HG03108 (cell line): Measurements from ENCODE around the gene FYB2.

Source experiments
- ATAC-seq: cut with Tn5 transposase; IDR thresholded peaks from one replicate; pipeline ENCODE4 v1.9.1; 2021; ENCODE audit warnings: moderate library complexity; ENCODE audit not compliant: unreplicated experiment

The FYB2 gene

DNA sequence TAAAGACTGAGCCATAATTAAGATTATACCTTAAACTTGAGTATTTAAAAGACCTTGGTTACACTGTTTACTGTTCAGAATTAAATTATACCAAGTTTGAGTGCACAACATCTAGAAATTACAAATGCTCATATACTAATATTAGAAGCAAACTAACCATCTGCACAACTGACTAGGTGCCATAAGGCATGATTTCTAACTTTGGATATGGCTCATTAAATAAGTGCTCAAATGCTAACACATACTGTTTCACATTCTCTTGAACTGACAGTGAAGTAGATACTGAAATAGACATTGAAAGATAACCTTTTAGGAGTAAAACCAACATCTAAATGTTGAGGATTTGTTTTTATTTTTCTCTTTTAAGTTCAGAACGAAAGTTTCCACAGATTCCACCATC, 100.0 kb downstream of the FYB2 start:
- no peak for ATAC-seq

DNA sequence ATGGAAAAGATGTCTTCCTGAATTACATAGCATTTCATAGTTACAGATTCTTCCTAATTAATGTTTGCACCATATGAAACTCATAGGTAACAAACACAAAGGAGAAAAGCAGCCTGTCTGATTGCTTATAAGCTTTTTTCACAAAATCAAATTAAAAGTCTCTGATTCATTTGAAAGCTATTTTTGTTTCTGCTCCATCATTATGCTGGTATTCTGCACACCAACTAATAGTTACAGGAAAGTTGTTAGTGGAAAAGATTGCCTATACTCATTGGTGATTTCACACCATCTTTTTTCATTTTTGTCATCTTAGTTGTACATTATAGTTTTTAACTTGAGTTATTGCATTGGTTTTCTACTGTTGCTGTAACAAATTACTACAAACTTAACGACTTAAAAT, 104.0 kb downstream of the FYB2 start:
- ATAC-seq: no peak

DNA sequence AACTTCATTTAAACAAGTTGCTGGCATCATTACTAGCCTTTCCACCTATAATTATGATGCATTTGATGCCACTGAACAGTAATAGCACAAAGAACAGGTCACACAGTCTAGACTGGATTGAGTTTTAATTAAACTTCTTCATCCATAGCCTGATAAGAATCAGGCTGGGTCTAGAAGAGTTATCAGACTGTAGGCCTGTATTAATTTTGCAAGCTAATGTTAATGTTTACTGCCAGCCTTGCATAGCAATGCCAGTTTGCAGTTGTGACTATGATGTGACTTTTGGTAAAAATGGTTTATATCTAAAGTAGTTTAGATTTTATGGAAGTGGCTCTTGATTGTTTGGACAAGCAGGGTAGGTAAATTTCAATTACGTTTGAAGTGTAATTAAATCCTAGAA, 106.1 kb downstream of the FYB2 start:
- ATAC-seq: no peak

DNA sequence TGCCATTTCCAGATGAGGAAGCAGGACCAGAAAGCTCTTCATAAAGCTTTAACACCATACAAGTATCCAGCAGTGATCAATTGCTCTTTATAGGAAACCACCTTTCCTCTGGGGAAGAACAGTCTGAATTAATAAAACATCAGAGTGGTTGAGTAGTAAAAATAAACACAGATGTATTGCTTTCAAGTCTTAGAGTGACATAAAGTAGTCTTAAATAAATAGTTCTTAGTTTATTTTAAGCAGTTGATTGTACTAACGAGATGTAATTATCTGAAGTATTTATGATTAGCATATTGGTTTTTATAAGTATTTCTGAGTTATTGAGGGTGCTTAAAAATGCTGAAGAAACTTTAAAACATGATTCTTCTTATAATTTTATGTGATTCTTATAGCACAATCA, 107.1 kb downstream of the FYB2 start:
- no peak for ATAC-seq

DNA sequence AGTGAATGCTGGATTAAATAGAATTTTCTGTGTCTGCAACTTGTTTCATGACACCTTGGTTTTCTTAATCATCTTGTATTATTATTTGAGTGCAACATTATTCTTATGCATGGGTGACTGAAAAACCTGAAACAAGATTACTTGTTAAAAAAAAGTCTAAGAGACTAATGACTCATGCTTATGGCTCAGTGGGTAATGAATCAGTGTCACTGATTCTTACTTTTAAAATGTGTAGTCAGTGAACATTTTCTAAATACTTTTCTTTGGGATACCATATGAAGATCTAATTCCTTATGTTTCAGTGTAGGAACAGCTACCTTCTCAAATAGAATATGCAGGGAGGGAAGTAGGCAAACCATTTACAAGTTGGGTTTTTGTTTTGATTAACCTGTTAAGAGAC, 108.6 kb downstream of the FYB2 start:
- ATAC-seq: no peak

DNA sequence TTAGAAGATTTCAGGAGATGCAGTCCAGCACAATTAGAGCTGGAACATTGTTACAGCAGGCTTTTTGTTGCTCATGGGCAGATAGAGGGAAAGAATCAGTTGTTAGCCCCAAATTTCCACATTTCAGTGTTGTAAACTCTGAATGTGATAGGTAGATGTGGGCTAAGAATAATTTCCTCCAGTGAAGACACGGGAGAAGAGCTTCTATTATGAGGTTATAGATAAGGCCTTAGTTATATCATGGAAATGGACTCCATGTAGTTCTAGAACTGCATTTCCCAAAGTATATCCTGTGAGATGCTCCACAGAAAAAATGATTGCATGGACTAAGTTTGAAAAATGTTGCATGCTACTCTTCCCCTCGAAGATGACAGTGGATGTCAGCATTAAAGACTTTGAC, 109.2 kb downstream of the FYB2 start:
- no peak for ATAC-seq

DNA sequence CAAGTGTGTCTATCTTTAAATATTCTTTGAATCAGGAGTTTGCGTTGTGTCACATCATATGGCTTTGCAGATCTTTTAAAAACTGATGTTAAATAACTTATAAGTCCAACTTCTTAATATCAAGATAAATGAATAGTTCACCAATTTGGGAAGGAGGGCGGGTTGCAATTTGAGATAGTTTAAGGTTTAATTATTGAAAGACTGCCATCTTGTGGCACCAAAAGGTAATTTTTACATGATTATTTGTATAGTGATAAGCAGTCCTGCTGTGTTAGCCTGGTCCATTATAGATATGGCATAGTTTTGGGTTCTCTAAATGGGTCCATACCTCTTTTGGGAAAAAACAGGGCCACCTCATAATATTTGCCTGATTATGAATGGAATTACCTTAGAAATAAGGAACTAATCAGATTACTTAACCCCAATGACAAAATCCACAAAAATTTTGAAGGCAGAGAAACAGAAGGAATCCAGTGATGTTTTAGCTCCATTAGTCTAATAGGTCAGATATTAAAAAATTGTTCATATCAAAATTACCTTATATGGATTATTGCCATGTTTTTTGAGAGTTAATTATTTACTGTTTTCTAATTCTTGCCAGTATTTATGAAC, 109.8 kb downstream of the FYB2 start:
- ATAC-seq: no peak

DNA sequence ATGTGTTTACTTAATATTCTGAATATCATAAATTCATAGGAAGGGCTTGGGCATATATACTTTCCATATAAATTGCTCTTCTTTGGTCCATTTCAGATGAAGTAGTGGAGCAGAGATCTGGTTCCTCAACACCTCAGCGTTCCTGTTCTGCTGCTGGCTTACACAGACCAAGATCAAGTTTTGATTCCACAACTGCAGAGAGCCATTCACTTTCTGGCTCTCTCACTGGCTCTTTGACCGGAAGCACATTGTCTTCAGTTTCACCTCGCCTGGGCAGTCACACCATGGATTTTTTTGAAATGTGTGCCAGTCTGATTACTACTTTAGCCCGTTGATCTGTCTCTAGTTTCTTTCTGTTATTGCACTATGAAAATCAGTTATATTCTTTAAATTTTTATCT, 111.8 kb downstream of the FYB2 start:
- no peak for ATAC-seq

DNA sequence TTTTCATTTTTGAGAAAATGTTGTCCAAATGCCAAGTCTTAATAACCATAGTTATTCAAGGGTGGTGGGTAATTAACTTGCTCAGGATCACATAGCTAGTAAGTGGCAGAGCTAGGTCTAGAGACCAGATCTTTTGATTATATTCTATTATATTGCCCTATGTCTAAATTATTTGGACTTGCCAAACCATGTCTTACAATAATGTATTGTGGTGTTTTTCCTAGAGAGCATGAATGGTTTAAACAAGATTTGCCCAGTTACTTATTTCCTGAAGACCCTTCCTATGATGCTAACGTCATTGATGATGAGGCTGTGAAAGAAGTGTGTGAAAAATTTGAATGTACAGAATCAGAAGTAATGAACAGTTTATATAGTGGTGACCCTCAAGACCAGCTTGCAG, 115.5 kb downstream of the FYB2 start:
- no peak for ATAC-seq

DNA sequence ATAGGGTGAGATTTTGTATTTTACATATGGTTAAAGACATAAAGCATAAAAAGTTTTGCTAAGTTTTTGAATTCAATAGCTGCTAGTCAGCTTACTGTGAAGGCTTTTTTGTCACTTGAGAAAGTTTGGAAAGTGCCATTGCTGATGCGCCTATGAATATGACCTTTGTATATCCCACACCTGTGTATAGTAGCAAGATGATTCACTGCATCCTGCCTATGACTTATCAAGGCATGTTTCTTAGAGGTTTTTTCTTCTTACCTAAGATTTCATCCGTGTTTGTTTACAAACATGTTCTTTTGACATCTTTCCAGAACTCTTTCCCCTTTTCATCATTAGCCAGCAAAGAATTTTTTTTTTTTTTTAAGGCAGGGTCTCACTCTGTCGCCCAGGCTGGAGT, 122.5 kb downstream of the FYB2 start:
- ATAC-seq: no peak

DNA sequence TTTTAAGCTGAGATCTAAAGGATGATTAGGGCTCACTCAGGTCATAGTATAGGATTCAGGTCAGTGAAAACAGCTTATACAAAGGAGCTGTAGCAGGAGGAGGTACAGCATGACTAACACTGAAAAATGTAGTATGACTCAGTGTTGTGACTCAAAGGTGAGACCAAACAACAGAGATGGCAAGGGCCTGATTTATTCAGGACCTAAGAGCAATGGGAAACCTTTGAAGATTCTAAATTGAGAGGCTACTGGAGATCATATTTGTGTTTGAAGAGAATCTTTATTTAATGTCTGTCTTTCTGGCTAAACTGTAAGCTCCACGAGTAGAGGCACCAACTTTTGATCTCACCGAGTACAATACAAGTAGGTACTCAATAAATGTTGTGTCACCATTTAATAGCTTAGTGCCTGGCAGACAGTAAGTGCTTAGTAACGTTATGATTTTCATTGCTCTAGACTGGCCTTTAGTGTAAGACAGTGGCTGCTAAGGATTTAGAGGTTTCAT, 130.6 kb downstream of the FYB2 start:
- ATAC-seq: no peak

DNA sequence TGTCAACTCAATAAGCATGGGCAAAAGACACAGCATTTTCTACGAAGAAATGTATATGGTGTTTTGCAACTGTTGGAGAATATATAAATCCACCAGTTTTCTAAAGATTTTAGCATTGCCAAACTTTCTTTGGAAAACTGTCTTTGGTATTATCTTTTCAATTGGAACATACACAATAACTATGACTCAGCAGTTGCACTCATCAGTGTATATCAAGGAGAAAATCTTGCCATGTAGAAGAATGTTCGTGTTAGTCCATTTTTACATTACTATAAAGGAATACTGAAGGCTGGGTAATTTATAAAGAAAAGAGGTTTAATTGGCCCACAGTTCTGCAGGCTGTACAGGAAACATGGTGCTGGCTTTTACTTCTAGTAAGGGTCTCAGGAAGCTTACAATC, 133.0 kb downstream of the FYB2 start:
- ATAC-seq: no peak

DNA sequence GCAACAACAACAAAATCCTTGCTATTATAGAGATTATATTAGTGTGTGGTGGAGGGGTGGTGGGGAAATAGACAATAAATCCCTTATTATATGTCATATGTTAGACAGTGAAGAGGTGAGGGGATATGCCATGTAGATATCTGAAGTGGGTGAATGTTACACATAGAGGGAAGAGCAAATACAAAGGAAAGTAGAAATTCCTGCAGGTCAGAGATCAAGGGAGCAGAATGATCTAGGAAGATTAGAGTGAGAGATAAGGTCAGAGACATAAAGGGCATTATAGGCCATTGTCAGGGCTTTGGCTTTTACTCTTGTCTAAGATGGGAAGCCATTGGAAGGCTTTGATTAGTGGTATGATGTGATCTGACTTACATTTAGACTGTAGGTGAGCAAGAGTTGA, 135.6 kb downstream of the FYB2 start:
- ATAC-seq: no peak

DNA sequence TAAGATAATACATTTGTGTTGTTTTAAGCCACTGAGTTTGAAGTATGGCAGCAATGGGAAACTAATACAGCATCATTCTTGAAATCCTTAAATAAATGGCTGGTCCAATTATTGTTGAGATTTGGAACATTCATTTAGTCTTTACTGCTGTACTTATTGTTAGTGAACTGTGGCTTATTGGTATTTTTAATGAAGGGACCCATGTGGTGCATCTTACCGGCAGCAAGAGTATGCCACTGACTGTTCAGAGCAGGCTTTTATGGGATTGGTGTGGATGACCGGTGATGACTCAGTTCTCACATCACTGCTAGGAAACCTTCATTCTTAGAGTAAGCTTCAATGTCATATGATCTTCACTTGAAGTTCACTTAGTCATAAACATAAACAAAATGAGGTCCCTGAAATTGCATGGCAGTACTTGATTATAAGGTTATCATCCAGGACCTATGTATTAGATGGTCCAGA, 142.6 kb downstream of the FYB2 start:
- ATAC-seq: no peak

DNA sequence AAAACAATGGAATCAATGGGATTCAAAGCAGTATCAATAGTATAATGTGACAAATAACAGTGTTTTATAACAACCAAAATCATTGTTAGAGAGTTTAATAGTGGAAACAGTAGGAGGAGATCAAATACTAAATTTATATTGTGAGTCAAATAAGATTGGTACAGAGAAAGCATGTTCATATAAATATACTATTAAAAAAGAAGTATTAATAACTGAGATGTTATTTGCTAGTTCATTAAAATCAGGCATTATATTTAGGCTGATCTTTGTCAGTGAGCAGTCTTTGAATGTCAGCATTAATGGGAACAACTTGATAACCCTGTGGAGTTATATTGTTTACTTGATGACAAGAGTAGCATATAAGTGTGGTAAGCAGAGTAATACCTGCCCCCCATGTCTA, 143.4 kb downstream of the FYB2 start:
- ATAC-seq: no peak

DNA sequence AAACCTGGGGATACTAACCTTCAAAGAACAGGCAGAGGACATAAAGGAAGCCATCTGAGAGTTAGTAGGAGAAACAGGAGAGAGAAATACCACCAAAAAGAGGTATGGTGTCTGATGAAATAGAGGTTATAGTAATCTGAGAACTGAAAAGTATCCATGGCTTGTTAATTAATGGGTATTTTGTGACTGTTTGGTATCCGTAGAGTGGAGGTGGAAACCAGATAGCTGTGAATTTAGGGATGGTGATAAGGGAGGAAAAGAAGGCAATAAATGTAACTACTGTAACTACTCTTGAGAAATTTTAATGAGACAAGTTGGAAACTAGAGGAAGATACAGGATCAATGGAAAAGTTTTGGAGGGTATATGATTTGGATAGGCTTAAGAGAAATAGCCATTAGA, 146.6 kb downstream of the FYB2 start:
- ATAC-seq: no peak

DNA sequence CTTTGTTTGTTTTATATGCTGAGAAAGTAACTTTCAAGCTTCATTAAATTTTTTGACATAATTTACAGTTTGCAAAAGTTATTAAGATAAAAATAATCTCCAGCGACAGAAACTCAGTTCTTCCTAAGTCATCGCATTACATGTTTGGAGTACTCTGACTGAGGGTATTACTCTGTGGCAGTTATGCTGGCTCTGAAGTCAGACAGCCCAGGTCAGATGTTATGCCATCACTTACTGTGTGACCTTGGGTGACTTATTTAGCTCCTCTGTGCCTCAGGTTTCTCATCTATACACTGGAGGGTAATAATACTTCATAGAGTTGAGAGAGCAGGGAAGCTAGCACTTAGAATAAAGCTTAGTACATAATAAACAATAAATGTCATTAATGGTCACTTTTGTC, 147.7 kb downstream of the FYB2 start:
- ATAC-seq: no peak

DNA sequence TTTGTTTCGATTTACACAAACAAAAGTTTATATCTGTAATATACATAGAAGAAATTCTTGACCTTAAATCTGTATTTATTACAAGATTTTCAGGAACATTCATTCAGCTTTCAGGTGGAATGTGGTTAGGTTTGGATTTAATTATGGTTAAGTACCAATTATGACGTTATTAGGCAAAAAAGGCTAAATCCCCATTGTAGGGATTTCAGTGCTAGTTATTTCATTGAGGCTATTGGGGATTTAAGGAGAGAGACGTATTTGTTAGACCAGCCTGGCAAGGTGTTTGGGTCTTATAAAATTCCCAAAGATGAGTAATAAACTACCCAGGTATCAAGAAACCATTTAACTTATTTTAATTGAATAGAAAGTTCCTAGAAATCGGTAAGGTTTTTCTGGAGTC, 148.1 kb downstream of the FYB2 start:
- no peak for ATAC-seq

DNA sequence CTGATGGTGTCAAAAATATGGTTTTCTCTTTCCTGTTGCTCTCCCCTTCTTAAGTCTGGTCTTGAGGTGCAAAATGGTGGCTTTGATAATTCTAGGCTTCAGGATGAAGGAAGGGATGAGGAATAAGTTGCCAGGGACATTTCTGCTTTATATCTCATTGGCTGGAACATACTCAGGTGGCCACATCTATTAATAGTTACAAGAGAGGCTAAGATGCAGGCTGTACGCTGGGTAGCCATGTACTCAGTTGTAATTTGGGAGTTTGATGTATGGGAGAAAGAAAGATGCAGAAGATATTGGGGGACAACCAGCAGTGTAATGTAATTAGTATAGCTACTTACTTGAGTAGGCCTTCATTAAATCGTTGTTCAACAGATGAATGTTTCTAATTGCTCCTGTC, 148.9 kb downstream of the FYB2 start:
- ATAC-seq: no peak
